Keratinocyte (primary cell): ENCODE data around the gene TLN1.

Experiments used
- CTCF ChIP-seq, 3 experiments: IDR thresholded peaks in 1 of 3; conservative IDR thresholded peaks in 1 of 3; optimal IDR thresholded peaks in 1 of 3; 2 replicates in 2 of 3; 3 replicates in 1 of 3; pipeline versions ENCODE3 to v1.5.1; 2011; ENCODE audit warnings: low read length in 3 of 3, mild to moderate bottlenecking in 3 of 3, moderate library complexity in 2 of 3, control low read depth in 1 of 3, inconsistent platforms in 1 of 3; ENCODE audit not compliant: insufficient read depth in 2 of 3; ENCODE audit errors: extremely low read depth in 1 of 3
- EZH2 ChIP-seq: IDR thresholded peaks from one replicate; pipeline ENCODE4 v1.6.1; 2012; ENCODE audit warnings: inconsistent platforms, mild to moderate bottlenecking, low read length, moderate library complexity

GRCh38 chr9:35746583-35746982, 14.6 kb upstream of the TLN1 start:
- TF ChIP-seq CTCF (optimal IDR thresholded peaks at IDR 0.05 in 1 of 3, IDR thresholded peaks at IDR 0.05 in 1 of 3, conservative IDR thresholded peaks at IDR 0.05 in 1 of 3; ENCODE audit: extremely low read depth in 1 of 3, insufficient read depth in 2 of 3, low read length in 3 of 3) (no peak), EZH2 (no peak)
